ENCODE measurements around the gene PHACTR2.

GRCh38 chr6:143753678-143754077 is 75.9 kb downstream of the PHACTR2 start:
- TF ChIP-seq POLR2AphosphoS5 (IDR thresholded peaks at IDR 0.05; ENCODE audit: low read depth, low read length) (no peak), POLR2A (IDR thresholded peaks at IDR 0.05; ENCODE audit: borderline replicate concordance, extremely low read depth, insufficient read depth, insufficient read length) (no peak), CTCF (IDR thresholded peaks at IDR 0.05 in 2 of 3, conservative IDR thresholded peaks at IDR 0.05 in 1 of 3; ENCODE audit: borderline replicate concordance in 1 of 3, insufficient read depth in 1 of 3, low read depth in 2 of 3, low read length in 2 of 3) (no peak), EGR1 (IDR thresholded peaks at IDR 0.05; ENCODE audit: low read depth) (no peak), MAX (IDR thresholded peaks at IDR 0.05) (no peak), JUND (IDR thresholded peaks at IDR 0.05) (no peak), REST (IDR thresholded peaks at IDR 0.05; ENCODE audit: low read depth) (no peak)
